ENCODE data around the gene GSTP1.

GSTP1 gene

DNA sequence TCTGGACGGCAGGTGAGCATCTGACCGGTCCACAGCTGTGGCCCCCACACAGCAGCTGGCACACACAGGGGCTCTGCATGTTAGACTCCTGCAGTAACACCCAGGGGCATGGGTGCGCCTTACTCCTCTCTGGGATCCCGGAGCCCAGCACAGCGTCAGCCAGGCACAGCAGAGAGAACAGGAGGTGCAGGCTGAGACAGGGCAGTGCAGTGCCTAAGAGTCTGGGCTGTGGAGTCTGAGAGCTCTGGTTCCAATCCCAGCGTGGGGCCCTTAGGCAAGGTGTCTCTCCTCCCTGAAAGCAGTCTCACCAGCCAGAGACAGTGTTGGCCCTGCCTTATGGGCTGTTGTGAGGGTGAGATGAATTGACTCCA lies 43.8 kb downstream of the GSTP1 start:
- no peak overlapping the region for H3K27ac ChIP-seq
- no peak overlapping the region for H3K4me3 ChIP-seq (ENCODE audit: low read depth, low read length)
- TF ChIP-seq CTCF (IDR thresholded peaks at IDR 0.05; ENCODE audit: low read depth, low read length, missing control alignments) = no peak
- no peak for DNase-seq
- in situ Hi-C loops (cut with HindIII; ENCODE audit: low pct_ligation_motif_present, low sequenced_read_pairs) = no loop called here
- H3K36me3 ChIP-seq (replicated peaks) = no peaks in the 10 kb centered on the region
- no peaks in the 10 kb centered on the region for H3K27me3 ChIP-seq (replicated peaks)

GRCh38 chr11:67627812-67628624 lies 44.4 kb downstream of the GSTP1 start:
- H3K27ac ChIP-seq = no peak overlapping the region
- no peaks in the 10 kb centered on the region for H3K27me3 ChIP-seq (replicated peaks)
- no peak for TF ChIP-seq CTCF (IDR thresholded peaks at IDR 0.05; ENCODE audit: low read depth, low read length, missing control alignments)
- in situ Hi-C loops (cut with HindIII; ENCODE audit: low pct_ligation_motif_present, low sequenced_read_pairs) = no loop called here
- H3K36me3 ChIP-seq (replicated peaks) = no peaks in the 10 kb centered on the region
- no peak overlapping the region for H3K4me3 ChIP-seq (ENCODE audit: low read depth, low read length)
- no peak for DNase-seq

DNA sequence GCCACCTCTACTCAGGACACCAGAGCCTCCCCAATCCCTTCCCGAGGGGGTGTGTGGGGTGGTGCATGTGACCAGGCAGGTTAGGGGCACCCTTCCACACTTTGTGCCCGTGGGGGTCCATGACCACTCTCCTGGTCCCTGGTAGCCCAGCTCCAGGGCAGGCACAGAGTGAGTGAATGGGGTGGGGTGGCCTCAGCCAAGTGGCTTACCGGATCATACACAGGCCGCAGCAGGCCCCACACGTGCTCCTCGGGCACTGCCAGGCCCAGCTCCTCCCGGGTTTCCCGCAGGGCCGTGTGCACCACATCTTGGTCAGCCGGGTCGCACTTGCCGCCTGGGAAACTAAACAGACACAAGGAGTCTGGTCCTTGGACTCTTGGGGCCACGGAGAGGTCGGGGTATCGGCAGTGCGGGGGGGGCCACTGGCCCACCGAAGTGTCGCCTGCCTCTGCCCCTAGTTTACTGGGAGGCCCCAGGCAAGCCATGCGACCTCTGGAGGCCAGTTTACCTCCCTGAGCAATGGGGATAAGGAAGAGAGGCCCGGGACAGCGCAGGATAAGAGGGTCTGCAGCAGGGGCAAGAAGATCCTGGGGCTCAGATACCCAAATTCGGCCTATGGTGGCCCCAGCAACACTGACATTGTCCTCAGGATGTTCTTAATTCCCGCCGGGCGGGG lies 45.2 kb downstream of the GSTP1 start:
- TF ChIP-seq CTCF (IDR thresholded peaks at IDR 0.05; ENCODE audit: low read depth, low read length, missing control alignments) = no peak
- peak overlapping the region; percentile 56 for H3K4me3 ChIP-seq (ENCODE audit: low read depth, low read length)
- in situ Hi-C loops (cut with HindIII; ENCODE audit: low pct_ligation_motif_present, low sequenced_read_pairs) = no loop called here
- DNase-seq = no peak
- H3K27me3 ChIP-seq (replicated peaks) = no peaks in the 10 kb centered on the region
- no peak overlapping the region for H3K27ac ChIP-seq
- no peaks in the 10 kb centered on the region for H3K36me3 ChIP-seq (replicated peaks)

- no peaks in the 10 kb centered on the region for H3K27me3 ChIP-seq (replicated peaks)
- TF ChIP-seq CTCF (IDR thresholded peaks at IDR 0.05; ENCODE audit: low read depth, low read length, missing control alignments) = peak; percentile 84
- peak; percentile 54 for DNase-seq
- H3K4me3 ChIP-seq (ENCODE audit: low read depth, low read length) = peak within 1 kb of the TSS; percentile 68
- H3K36me3 ChIP-seq (replicated peaks) = no peaks in the 10 kb centered on the region
- in situ Hi-C loops (cut with HindIII; ENCODE audit: low pct_ligation_motif_present, low sequenced_read_pairs) = no loop called here
- H3K27ac ChIP-seq = peak within 1 kb of the TSS; percentile 22
Measured at GRCh38 chr11:67629386-67630227, 46.0 kb downstream of the GSTP1 start, which contains the start of gene NUDT8. Gene NUDT8, minus strand, starts transcription at chr11:67629937. Its CDS starts 26 bp downstream, at chr11:67629911.

- in situ Hi-C loops (cut with HindIII; ENCODE audit: low pct_ligation_motif_present, low sequenced_read_pairs) = no loop called here
- H3K27ac ChIP-seq = peak overlapping the region; percentile 3
- no peaks in the 10 kb centered on the region for H3K36me3 ChIP-seq (replicated peaks)
- peak; percentile 96 for DNase-seq
- peak; percentile 79 for TF ChIP-seq CTCF (IDR thresholded peaks at IDR 0.05; ENCODE audit: low read depth, low read length, missing control alignments)
- H3K4me3 ChIP-seq (ENCODE audit: low read depth, low read length) = peak overlapping the region; percentile 68
- H3K27me3 ChIP-seq (replicated peaks) = no peaks in the 10 kb centered on the region
Measured at GRCh38 chr11:67630228-67630942, 46.8 kb downstream of the GSTP1 start.

Data from brain microvascular endothelial cell (primary cell).